WTC11 (cell line): ENCODE data around the gene STK32B. TPM values are rescaled to one million over a fixed set of nuclear protein-coding genes. Genes with fewer than 3 reads are reported as not detected.

Experiments used
- ATAC-seq: fragments of 200-7000 bp; cut with Tn5 transposase; 2 replicates; pipeline ENCODE4 v1.10.0; 2021; ENCODE audit warnings: mild to moderate bottlenecking, moderate library complexity
- CTCF ChIA-PET: fragments of 300-600 bp; sonication (Branson Sonifier 250); formaldehyde crosslinking; loops from one replicate; lab custom pipeline; 2021; ENCODE audit warnings: antibody characterized with exemption; lab: Charles Lee
- POLR2A ChIA-PET: fragments of 350-600 bp; sonication (Branson Sonifier 250); formaldehyde crosslinking; loops from one replicate; lab custom pipeline; 2021; ENCODE audit warnings: antibody characterized with exemption; lab: Charles Lee
- DNase-seq: peaks from one replicate; pipeline ENCODE4 v3.0.0; 2021; ENCODE audit warnings: low spot score
- H3K27ac Mint-ChIP-seq: 2 replicates; pipeline ENCODE4 v1.8.0; 2021; ENCODE audit warnings: mixed read lengths
- H3K27me3 Mint-ChIP-seq: 2 replicates; pipeline ENCODE4 v1.8.0; 2021; ENCODE audit warnings: low read depth, mild to moderate bottlenecking, moderate library complexity, mixed read lengths
- H3K36me3 Mint-ChIP-seq: 2 replicates; pipeline ENCODE4 v1.8.0; 2021; ENCODE audit warnings: mixed read lengths
- H3K4me1 Mint-ChIP-seq: 2 replicates; pipeline ENCODE4 v1.8.0; 2022; ENCODE audit warnings: mixed read lengths
- H3K4me3 Mint-ChIP-seq: 2 replicates; pipeline ENCODE4 v1.8.0; 2021; ENCODE audit warnings: mild to moderate bottlenecking, moderate library complexity, mixed read lengths
- H3K9me3 Mint-ChIP-seq: 2 replicates; pipeline ENCODE4 v1.8.0; 2021; ENCODE audit warnings: mixed read lengths
- NFYB ChIP-seq: sonication (generic); formaldehyde crosslinking; conservative IDR thresholded peaks from 2 replicates; pipeline ENCODE4 v1.8.0; 2022; ENCODE audit warnings: low read depth, missing genetic modification reagents
- ZNF121 ChIP-seq: sonication (generic); formaldehyde crosslinking; IDR thresholded peaks from 2 replicates; pipeline ENCODE4 v1.8.0; 2023; ENCODE audit warnings: missing genetic modification reagents
- ZNF138 ChIP-seq: sonication (generic); formaldehyde crosslinking; conservative IDR thresholded peaks from 2 replicates; pipeline ENCODE4 v1.8.1; 2022; ENCODE audit warnings: mild to moderate bottlenecking, moderate library complexity, missing genetic modification reagents
- ZNF219 ChIP-seq: sonication (generic); formaldehyde crosslinking; IDR thresholded peaks from 2 replicates; pipeline ENCODE4 v1.8.0; 2023; ENCODE audit warnings: missing genetic modification reagents, mild to moderate bottlenecking, borderline replicate concordance
- ZNF317 ChIP-seq: sonication (generic); formaldehyde crosslinking; IDR thresholded peaks from 2 replicates; pipeline ENCODE4 v1.8.1; 2023; ENCODE audit warnings: low read depth, mild to moderate bottlenecking, moderate library complexity, missing genetic modification reagents, borderline replicate concordance
- ZNF671 ChIP-seq: fragments of 250-450 bp; sonication (Bioruptor Pico); IDR thresholded peaks from 2 replicates; pipeline ENCODE4 v1.8.0; 2021; ENCODE audit warnings: mild to moderate bottlenecking
- total RNA-seq: library from RNA; stranded (reverse); gene quantifications from 3 replicates; pipeline ENCODE4 v1.2.3, GENCODE V29; 2021
- TF ChIP-seq, protein P1 (sequence below): fragments of 200-600 bp; IDR thresholded peaks from 2 replicates; pipeline ENCODE4 v1.8.0; 2022; ENCODE audit warnings: antibody characterized with exemption
- TF ChIP-seq, protein P2 (sequence below): sonication (generic); formaldehyde crosslinking; IDR thresholded peaks from 2 replicates; pipeline ENCODE4 v1.8.0; 2022; ENCODE audit warnings: missing genetic modification reagents
- TF ChIP-seq, protein P3 (sequence below): sonication (generic); formaldehyde crosslinking; IDR thresholded peaks from 2 replicates; pipeline ENCODE4 v1.8.0; 2022; ENCODE audit warnings: mild to moderate bottlenecking, missing genetic modification reagents
- TF ChIP-seq, protein P4 (sequence below): sonication (generic); formaldehyde crosslinking; IDR thresholded peaks from 2 replicates; pipeline ENCODE4 v1.8.0; 2023; ENCODE audit warnings: mild to moderate bottlenecking, missing genetic modification reagents
- TF ChIP-seq, protein P5 (sequence below): sonication (generic); formaldehyde crosslinking; IDR thresholded peaks from 2 replicates; pipeline ENCODE4 v1.8.1; 2023; ENCODE audit warnings: mild to moderate bottlenecking, moderate library complexity, missing genetic modification reagents

The STK32B gene
- total RNA-seq, 1 experiment from 2014 or later: 1.9 TPM

DNA sequence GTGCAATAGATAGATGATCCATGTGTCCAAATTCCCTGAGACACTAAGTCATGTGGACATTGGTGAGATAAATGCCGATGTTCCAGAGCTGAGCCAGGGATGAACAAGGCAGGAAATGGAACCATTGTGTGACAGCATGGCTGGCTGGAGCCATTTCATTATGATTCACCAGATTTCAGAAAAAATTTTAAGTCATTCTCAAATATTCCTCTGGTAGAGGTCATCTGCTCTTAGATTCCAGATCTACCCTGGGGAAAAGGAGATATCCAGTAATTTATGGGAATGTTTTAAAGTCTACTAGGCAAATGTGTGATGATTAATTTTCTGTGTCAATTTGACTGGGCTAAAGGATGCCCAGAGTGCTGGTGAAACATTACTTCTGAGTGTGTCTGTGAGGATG, 287.3 kb downstream of the STK32B start:
- no peak overlapping the region for H3K4me3 Mint-ChIP-seq
- DNase-seq: no peak
- no peak overlapping the region for H3K27ac Mint-ChIP-seq
- 0 out of 2 replicates have a peak, but pooled peaks cover 4% of the 10 kb centered on the region for H3K4me1 Mint-ChIP-seq
- H3K9me3 Mint-ChIP-seq: peaks cover 10% of the 10 kb centered on the region
- ChIA-PET POLR2A (no interaction called here), CTCF (no interaction called here)
- no peak for ATAC-seq
- TF ChIP-seq, protein P1, sequence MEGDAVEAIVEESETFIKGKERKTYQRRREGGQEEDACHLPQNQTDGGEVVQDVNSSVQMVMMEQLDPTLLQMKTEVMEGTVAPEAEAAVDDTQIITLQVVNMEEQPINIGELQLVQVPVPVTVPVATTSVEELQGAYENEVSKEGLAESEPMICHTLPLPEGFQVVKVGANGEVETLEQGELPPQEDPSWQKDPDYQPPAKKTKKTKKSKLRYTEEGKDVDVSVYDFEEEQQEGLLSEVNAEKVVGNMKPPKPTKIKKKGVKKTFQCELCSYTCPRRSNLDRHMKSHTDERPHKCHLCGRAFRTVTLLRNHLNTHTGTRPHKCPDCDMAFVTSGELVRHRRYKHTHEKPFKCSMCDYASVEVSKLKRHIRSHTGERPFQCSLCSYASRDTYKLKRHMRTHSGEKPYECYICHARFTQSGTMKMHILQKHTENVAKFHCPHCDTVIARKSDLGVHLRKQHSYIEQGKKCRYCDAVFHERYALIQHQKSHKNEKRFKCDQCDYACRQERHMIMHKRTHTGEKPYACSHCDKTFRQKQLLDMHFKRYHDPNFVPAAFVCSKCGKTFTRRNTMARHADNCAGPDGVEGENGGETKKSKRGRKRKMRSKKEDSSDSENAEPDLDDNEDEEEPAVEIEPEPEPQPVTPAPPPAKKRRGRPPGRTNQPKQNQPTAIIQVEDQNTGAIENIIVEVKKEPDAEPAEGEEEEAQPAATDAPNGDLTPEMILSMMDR: no peak
- TF ChIP-seq ZNF219: no peak
- peaks cover 11% of the 10 kb centered on the region for H3K27me3 Mint-ChIP-seq
- H3K36me3 Mint-ChIP-seq: peaks cover 2% of the 10 kb centered on the region; the same call in 1 of the 2 replicates

DNA sequence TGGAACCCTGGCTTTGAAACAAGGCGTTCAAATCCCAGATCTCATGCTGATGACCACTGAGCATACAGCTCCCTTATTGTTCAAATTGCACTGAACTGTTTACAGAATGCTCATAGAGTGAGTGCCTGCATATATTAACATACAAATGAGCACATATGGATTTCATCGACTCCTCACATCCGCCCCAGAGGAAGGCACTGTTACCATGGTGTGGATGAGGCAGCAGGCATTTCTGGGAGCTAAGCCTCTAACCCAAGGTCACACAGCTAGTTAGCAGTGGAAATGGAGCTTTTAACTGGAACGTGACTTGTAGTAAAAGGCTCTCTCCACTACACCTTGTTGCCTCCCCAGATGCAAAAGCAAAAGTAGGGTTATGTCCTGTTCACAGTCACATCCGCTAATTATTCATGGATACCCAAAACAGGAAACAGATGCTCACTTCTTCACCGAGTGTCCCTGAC, 289.7 kb downstream of the STK32B start:
- Mint-ChIP-seq H3K9me3 (peaks cover 10% of the 10 kb centered on the region), H3K27ac (no peak overlapping the region), H3K4me1 (0 out of 2 replicates have a peak, but pooled peaks cover 4% of the 10 kb centered on the region)
- no peak for ATAC-seq
- no peak for DNase-seq
- CTCF ChIA-PET: no interaction called here
- no peak for TF ChIP-seq ZNF138 (CRISPR knock-in tag)
- TF ChIP-seq, all 79 proteins: peak for 0
- POLR2A ChIA-PET: no interaction called here
- Mint-ChIP-seq H3K4me3 (no peak overlapping the region), H3K36me3 (peaks cover 2% of the 10 kb centered on the region; the same call in 1 of the 2 replicates), H3K27me3 (peaks cover 7% of the 10 kb centered on the region)

DNA sequence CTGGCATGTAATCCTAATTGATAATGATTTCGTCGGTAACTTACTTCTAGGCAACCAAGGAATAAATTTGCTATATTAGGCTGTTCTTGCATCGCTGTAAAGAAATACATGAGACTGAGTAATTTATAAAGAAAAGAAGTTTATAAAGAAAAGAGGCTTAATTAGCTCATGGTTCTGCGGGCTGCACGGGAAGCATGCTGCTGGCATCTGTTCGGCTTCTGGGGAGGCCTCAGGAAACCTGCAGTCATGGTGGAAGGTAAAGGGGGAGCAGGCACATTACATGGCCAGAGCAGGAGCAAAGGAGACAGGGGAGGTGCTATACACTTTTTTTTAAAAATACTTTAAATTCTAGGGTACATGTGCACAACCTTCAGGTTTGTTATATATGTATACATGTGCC, 290.2 kb downstream of the STK32B start:
- ChIA-PET POLR2A (no interaction called here), CTCF (no interaction called here)
- ATAC-seq (no peak), DNase-seq (no peak)
- H3K9me3 Mint-ChIP-seq: peaks cover 10% of the 10 kb centered on the region
- H3K36me3 Mint-ChIP-seq: peaks cover 2% of the 10 kb centered on the region; the same call in 1 of the 2 replicates
- no peak for TF ChIP-seq ZNF671
- TF ChIP-seq NFYB (CRISPR knock-in tag): no peak
- TF ChIP-seq, protein P2, sequence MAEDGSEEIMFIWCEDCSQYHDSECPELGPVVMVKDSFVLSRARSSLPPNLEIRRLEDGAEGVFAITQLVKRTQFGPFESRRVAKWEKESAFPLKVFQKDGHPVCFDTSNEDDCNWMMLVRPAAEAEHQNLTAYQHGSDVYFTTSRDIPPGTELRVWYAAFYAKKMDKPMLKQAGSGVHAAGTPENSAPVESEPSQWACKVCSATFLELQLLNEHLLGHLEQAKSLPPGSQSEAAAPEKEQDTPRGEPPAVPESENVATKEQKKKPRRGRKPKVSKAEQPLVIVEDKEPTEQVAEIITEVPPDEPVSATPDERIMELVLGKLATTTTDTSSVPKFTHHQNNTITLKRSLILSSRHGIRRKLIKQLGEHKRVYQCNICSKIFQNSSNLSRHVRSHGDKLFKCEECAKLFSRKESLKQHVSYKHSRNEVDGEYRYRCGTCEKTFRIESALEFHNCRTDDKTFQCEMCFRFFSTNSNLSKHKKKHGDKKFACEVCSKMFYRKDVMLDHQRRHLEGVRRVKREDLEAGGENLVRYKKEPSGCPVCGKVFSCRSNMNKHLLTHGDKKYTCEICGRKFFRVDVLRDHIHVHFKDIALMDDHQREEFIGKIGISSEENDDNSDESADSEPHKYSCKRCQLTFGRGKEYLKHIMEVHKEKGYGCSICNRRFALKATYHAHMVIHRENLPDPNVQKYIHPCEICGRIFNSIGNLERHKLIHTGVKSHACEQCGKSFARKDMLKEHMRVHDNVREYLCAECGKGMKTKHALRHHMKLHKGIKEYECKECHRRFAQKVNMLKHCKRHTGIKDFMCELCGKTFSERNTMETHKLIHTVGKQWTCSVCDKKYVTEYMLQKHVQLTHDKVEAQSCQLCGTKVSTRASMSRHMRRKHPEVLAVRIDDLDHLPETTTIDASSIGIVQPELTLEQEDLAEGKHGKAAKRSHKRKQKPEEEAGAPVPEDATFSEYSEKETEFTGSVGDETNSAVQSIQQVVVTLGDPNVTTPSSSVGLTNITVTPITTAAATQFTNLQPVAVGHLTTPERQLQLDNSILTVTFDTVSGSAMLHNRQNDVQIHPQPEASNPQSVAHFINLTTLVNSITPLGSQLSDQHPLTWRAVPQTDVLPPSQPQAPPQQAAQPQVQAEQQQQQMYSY (CRISPR knock-in tag): no peak
- no peak for TF ChIP-seq ZNF121 (CRISPR knock-in tag)
- TF ChIP-seq, protein P3, sequence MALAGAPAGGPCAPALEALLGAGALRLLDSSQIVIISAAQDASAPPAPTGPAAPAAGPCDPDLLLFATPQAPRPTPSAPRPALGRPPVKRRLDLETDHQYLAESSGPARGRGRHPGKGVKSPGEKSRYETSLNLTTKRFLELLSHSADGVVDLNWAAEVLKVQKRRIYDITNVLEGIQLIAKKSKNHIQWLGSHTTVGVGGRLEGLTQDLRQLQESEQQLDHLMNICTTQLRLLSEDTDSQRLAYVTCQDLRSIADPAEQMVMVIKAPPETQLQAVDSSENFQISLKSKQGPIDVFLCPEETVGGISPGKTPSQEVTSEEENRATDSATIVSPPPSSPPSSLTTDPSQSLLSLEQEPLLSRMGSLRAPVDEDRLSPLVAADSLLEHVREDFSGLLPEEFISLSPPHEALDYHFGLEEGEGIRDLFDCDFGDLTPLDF (CRISPR knock-in tag): no peak
- no peak for TF ChIP-seq ZNF317
- TF ChIP-seq, protein P4, sequence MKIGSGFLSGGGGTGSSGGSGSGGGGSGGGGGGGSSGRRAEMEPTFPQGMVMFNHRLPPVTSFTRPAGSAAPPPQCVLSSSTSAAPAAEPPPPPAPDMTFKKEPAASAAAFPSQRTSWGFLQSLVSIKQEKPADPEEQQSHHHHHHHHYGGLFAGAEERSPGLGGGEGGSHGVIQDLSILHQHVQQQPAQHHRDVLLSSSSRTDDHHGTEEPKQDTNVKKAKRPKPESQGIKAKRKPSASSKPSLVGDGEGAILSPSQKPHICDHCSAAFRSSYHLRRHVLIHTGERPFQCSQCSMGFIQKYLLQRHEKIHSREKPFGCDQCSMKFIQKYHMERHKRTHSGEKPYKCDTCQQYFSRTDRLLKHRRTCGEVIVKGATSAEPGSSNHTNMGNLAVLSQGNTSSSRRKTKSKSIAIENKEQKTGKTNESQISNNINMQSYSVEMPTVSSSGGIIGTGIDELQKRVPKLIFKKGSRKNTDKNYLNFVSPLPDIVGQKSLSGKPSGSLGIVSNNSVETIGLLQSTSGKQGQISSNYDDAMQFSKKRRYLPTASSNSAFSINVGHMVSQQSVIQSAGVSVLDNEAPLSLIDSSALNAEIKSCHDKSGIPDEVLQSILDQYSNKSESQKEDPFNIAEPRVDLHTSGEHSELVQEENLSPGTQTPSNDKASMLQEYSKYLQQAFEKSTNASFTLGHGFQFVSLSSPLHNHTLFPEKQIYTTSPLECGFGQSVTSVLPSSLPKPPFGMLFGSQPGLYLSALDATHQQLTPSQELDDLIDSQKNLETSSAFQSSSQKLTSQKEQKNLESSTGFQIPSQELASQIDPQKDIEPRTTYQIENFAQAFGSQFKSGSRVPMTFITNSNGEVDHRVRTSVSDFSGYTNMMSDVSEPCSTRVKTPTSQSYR (CRISPR knock-in tag): no peak
- TF ChIP-seq, protein P5, sequence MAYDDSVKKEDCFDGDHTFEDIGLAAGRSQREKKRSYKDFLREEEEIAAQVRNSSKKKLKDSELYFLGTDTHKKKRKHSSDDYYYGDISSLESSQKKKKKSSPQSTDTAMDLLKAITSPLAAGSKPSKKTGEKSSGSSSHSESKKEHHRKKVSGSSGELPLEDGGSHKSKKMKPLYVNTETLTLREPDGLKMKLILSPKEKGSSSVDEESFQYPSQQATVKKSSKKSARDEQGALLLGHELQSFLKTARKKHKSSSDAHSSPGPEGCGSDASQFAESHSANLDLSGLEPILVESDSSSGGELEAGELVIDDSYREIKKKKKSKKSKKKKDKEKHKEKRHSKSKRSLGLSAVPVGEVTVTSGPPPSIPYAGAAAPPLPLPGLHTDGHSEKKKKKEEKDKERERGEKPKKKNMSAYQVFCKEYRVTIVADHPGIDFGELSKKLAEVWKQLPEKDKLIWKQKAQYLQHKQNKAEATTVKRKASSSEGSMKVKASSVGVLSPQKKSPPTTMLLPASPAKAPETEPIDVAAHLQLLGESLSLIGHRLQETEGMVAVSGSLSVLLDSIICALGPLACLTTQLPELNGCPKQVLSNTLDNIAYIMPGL (CRISPR knock-in tag): no peak
- H3K27me3 Mint-ChIP-seq: peaks cover 7% of the 10 kb centered on the region
- H3K27ac Mint-ChIP-seq: no peak overlapping the region
- H3K4me3 Mint-ChIP-seq: no peak overlapping the region
- H3K4me1 Mint-ChIP-seq: 0 out of 2 replicates have a peak, but pooled peaks cover 4% of the 10 kb centered on the region
